ENCODE data around the gene PABPC1L2A. TPM values are rescaled to one million over a fixed set of nuclear protein-coding genes. Genes with fewer than 3 reads are reported as not detected.
"Not testable (repeated sequence)": the region's sequence is repeated elsewhere in the genome, so short reads cannot be mapped to it uniquely, and the experiment has no call there.

Gene PABPC1L2A
- total RNA-seq, 6 donors from 2014 or later: not detected

DNA sequence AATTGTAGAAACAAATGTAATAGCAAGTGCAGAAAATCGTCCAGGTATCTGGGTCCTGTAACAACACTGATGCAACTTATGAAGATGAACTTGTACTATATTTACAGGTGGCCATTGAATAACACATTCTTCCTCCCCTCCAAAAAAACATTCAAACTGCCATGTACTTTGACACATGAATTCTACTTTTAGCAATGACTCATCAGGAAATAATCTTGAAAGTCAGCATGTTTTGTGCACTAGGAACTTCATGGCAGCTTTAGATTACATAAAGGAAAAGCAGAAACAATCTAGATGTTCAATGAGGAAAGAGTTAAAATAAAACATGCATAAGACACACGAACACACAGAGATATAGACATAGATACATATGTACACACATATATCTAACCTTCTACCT is 2.5 kb downstream of the PABPC1L2A start:
- DNase-seq (no peak), ATAC-seq (ENCODE audit: low FRiP score in 2 of 2) (no peak)
- Histone ChIP-seq H3K9me3 (no peaks in the 10 kb centered on the region), H3K4me3 (no peak overlapping the region), H3K27me3 (no peaks in the 10 kb centered on the region), H3K27ac (no peak overlapping the region), H3K4me1 (no peaks in the 10 kb centered on the region), H3K36me3 (no peaks in the 10 kb centered on the region)
- 23 to 32% methylated on average over 2 of the region's 2 CpGs for WGBS, 2 donors
- TF ChIP-seq POLR2A (IDR thresholded peaks at IDR 0.05) (no peak), EP300 (IDR thresholded peaks at IDR 0.05) (no peak), POLR2AphosphoS5 (IDR thresholded peaks at IDR 0.05) (no peak)
- TF ChIP-seq, protein P1, sequence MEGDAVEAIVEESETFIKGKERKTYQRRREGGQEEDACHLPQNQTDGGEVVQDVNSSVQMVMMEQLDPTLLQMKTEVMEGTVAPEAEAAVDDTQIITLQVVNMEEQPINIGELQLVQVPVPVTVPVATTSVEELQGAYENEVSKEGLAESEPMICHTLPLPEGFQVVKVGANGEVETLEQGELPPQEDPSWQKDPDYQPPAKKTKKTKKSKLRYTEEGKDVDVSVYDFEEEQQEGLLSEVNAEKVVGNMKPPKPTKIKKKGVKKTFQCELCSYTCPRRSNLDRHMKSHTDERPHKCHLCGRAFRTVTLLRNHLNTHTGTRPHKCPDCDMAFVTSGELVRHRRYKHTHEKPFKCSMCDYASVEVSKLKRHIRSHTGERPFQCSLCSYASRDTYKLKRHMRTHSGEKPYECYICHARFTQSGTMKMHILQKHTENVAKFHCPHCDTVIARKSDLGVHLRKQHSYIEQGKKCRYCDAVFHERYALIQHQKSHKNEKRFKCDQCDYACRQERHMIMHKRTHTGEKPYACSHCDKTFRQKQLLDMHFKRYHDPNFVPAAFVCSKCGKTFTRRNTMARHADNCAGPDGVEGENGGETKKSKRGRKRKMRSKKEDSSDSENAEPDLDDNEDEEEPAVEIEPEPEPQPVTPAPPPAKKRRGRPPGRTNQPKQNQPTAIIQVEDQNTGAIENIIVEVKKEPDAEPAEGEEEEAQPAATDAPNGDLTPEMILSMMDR (IDR thresholded peaks at IDR 0.05): no peak

- Histone ChIP-seq H3K36me3 (no peaks in the 10 kb centered on the region), H3K4me1 (no peaks in the 10 kb centered on the region), H3K27ac (no peak overlapping the region), H3K4me3 (no peak overlapping the region), H3K9me3 (peaks cover 0 to 29% (median 0%) of the 10 kb centered on the region in 4 donors), H3K27me3 (no peaks in the 10 kb centered on the region)
- WGBS, 2 donors: 91 to 100% methylated on average over 3 to 31 of the region's 31 CpGs
- no peak for ATAC-seq (ENCODE audit: low FRiP score in 2 of 2)
- DNase-seq: peak in 1 of 2 donors; percentile 44
- no peak for TF ChIP-seq POLR2A (IDR thresholded peaks at IDR 0.05)
These were observed 9.8 kb downstream of the PABPC1L2A start for GRCh38 chrX:73069365-73070035.

GRCh38 chrX:73068467-73069364 is 10.6 kb downstream of the PABPC1L2A start:
- Histone ChIP-seq H3K4me3 (no peak overlapping the region), H3K27me3 (no peaks in the 10 kb centered on the region), H3K27ac (no peak overlapping the region), H3K9me3 (peaks cover 0 to 29% (median 0%) of the 10 kb centered on the region in 4 donors), H3K4me1 (no peaks in the 10 kb centered on the region), H3K36me3 (no peaks in the 10 kb centered on the region)
- peak in 1 of 2 donors; percentile 48 for DNase-seq
- TF ChIP-seq POLR2A (IDR thresholded peaks at IDR 0.05) (no peak), EP300 (IDR thresholded peaks at IDR 0.05) (no peak)
- 78 to 93% methylated on average over 8 to 29 of the region's 44 CpGs for WGBS, 2 donors
- no peak for ATAC-seq (ENCODE audit: low FRiP score in 2 of 2)

GRCh38 chrX:73067761-73068466 is 11.4 kb downstream of the PABPC1L2A start:
- H3K4me3 ChIP-seq; H3K36me3 ChIP-seq; H3K4me1 ChIP-seq; H3K27ac ChIP-seq; ATAC-seq (ENCODE audit: low FRiP score in 2 of 2); H3K27me3 ChIP-seq: not testable (repeated sequence)
- DNase-seq: peak in 1 of 2 donors; percentile 25
- peaks cover 0 to 29% (median 0%) of the 10 kb centered on the region in 4 donors for H3K9me3 ChIP-seq
- 61 to 86% methylated on average over 3 to 24 of the region's 24 CpGs for WGBS, 2 donors

DNA sequence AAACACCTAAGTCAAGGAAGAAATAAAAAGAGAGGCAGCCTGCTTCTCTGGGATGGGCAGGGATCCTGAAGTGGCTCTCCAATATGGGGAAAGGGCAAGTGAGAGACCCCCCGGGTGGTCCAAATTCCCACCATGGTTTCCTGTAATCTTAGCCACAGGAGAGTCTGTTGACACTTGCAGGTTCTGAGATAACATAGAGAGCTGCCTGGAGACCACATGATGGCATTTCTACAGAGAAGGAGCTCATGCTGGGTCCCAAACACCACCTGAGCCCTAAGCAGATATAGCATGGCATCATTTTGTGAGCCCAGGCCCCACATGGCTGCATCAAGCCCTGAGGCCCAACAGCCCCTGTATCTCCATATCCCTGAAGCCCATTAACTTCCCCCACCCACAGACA is 50.4 kb downstream of the PABPC1L2A start:
- no peaks in the 10 kb centered on the region for H3K9me3 ChIP-seq
- no peaks in the 10 kb centered on the region for H3K36me3 ChIP-seq
- H3K27me3 ChIP-seq: no peaks in the 10 kb centered on the region
- TF ChIP-seq POLR2A (IDR thresholded peaks at IDR 0.05): no peak
- TF ChIP-seq, protein P1 (IDR thresholded peaks at IDR 0.05): no peak
- no peak for TF ChIP-seq EP300 (IDR thresholded peaks at IDR 0.05)
- no peak for TF ChIP-seq POLR2AphosphoS5 (IDR thresholded peaks at IDR 0.05)
- no peak for ATAC-seq (ENCODE audit: low FRiP score in 2 of 2)
- H3K27ac ChIP-seq: no peak overlapping the region
- 88% methylated on average over 1 of the region's 1 CpG; no CpG with 5 or more reads in 1 of the 2 donors for WGBS, 2 donors
- no peak for DNase-seq
- H3K4me1 ChIP-seq: no peaks in the 10 kb centered on the region
- H3K4me3 ChIP-seq: no peak overlapping the region

Other genes starting within 250 kb of the PABPC1L2A start
- gene FAM236C, start 166.9 kb downstream of the PABPC1L2A start, total RNA-seq: not detected
- not detected for gene FAM236A, start 141.3 kb downstream of the PABPC1L2A start, total RNA-seq
- under 1 TPM in 2 of 6 donors, not detected in 4; 0.29 to 0.44 TPM for gene DMRTC1, start 135.7 kb downstream of the PABPC1L2A start, total RNA-seq
- not detected for gene PABPC1L2B, start 76.6 kb downstream of the PABPC1L2A start, total RNA-seq
- 1 to 10 TPM in 4 of 6 donors, not detected in 2; 1.3 to 2.5 (median 1.5) TPM for gene NAP1L2, start 135.3 kb upstream of the PABPC1L2A start, total RNA-seq